PFSK-1 (cell line): ENCODE measurements around the gene RPS6KA2.

ENCODE experiments used
- FOXP2 ChIP-seq: optimal IDR thresholded peaks from 2 replicates; pipeline ENCODE3; 2011; ENCODE audit warnings: borderline replicate concordance, control low read depth, inconsistent platforms; ENCODE audit not compliant: insufficient read depth; ENCODE audit errors: extremely low read length, extremely low read depth
- POLR2AphosphoS5 ChIP-seq: IDR thresholded peaks from 2 replicates; pipeline ENCODE4 v1.6.1; 2012; ENCODE audit warnings: low read depth, mild to moderate bottlenecking, control low read depth, low read length, moderate library complexity
- REST ChIP-seq, 2 experiments: IDR thresholded peaks; 2 replicates each; pipeline versions ENCODE4 v1.6.1 to v1.8.0; 2011 to 2012; ENCODE audit warnings: low read depth in 2 of 2, low read length in 2 of 2, control low read depth in 1 of 2, inconsistent platforms in 1 of 2, mild to moderate bottlenecking in 1 of 2, moderate library complexity in 1 of 2; ENCODE audit not compliant: insufficient read depth in 1 of 2
- SIN3A ChIP-seq: IDR thresholded peaks from 2 replicates; pipeline ENCODE4 v1.6.1; 2012; ENCODE audit warnings: mild to moderate bottlenecking, low read length, moderate library complexity, borderline replicate concordance; ENCODE audit not compliant: insufficient read depth
- TAF1 ChIP-seq: IDR thresholded peaks from 2 replicates; pipeline ENCODE4 v1.6.1; 2012; ENCODE audit warnings: low read length, control low read depth, borderline replicate concordance; ENCODE audit not compliant: insufficient read depth

The RPS6KA2 gene

GRCh38 chr6:166570929-166571713, 55.9 kb downstream of the RPS6KA2 start:
- TF ChIP-seq SIN3A (no peak), REST (IDR thresholded peaks at IDR 0.05; ENCODE audit: insufficient read depth in 1 of 2, low read depth in 2 of 2, low read length in 2 of 2) (no peak), FOXP2 (no peak)

- TF ChIP-seq REST (IDR thresholded peaks at IDR 0.05; ENCODE audit: insufficient read depth in 1 of 2, low read depth in 2 of 2, low read length in 2 of 2) (no peak), SIN3A (no peak), FOXP2 (peak; percentile 25), POLR2AphosphoS5 (no peak), TAF1 (no peak)
Measured at GRCh38 chr6:166569206-166569605, 57.8 kb downstream of the RPS6KA2 start.

- TF ChIP-seq POLR2AphosphoS5 (no peak), SIN3A (no peak), TAF1 (no peak), FOXP2 (no peak), REST (IDR thresholded peaks at IDR 0.05; ENCODE audit: insufficient read depth in 1 of 2, low read depth in 2 of 2, low read length in 2 of 2) (no peak)
Measured at GRCh38 chr6:166567813-166568212, 59.2 kb downstream of the RPS6KA2 start.

GRCh38 chr6:166567107-166567506, 59.9 kb downstream of the RPS6KA2 start:
- no peak for TF ChIP-seq SIN3A
- no peak for TF ChIP-seq FOXP2
- TF ChIP-seq TAF1 = no peak
- no peak for TF ChIP-seq POLR2AphosphoS5
- TF ChIP-seq REST (IDR thresholded peaks at IDR 0.05; ENCODE audit: insufficient read depth in 1 of 2, low read depth in 2 of 2, low read length in 2 of 2) = no peak
